Measurements from ENCODE around the gene MT4.

The MT4 gene

DNA sequence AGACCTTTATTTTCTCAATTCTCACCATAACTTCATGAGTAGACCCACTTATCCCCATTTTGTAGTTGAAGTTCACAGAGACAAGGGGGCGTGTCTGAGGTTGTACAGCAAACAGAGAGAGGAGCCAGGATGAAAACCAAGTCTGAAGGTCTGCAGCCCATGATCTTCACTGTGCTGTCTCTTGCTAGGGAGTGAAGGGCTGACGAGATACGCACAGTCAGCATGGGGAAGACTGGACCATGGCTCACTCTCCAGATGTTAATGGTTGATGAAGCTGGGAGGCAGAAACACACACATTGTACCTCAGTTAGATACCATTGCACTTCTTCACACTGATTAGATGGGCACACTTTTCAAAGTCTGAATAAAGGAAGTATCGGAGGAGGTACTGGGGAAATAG lies 5.8 kb upstream of the MT4 start:
- Histone ChIP-seq H4K20me1 (ENCODE audit: insufficient read depth, low read length) (no peaks in the 10 kb centered on the region), H2AFZ (ENCODE audit: low read depth, low read length) (no peak overlapping the region), H3K4me3 (ENCODE audit: low read length) (no peak overlapping the region), H3K9me3 (ENCODE audit: insufficient read depth, low read length) (no peaks in the 10 kb centered on the region), H3K27ac (ENCODE audit: low read length) (no peak overlapping the region), H3K4me2 (ENCODE audit: low read length) (no peak overlapping the region), H3K4me1 (ENCODE audit: low read length) (no peaks in the 10 kb centered on the region), H3K27me3 (ENCODE audit: low read depth, low read length) (peaks cover 14% of the 10 kb centered on the region), H3K36me3 (replicated peaks; ENCODE audit: low read depth, low read length) (no peaks in the 10 kb centered on the region), H3K79me2 (ENCODE audit: low read length) (no peaks in the 10 kb centered on the region), H3K9ac (ENCODE audit: low read length) (no peak overlapping the region)
- TF ChIP-seq EZH2phosphoT487 (IDR thresholded peaks at IDR 0.05; ENCODE audit: low read depth) = no peak
- TF ChIP-seq, protein P1, sequence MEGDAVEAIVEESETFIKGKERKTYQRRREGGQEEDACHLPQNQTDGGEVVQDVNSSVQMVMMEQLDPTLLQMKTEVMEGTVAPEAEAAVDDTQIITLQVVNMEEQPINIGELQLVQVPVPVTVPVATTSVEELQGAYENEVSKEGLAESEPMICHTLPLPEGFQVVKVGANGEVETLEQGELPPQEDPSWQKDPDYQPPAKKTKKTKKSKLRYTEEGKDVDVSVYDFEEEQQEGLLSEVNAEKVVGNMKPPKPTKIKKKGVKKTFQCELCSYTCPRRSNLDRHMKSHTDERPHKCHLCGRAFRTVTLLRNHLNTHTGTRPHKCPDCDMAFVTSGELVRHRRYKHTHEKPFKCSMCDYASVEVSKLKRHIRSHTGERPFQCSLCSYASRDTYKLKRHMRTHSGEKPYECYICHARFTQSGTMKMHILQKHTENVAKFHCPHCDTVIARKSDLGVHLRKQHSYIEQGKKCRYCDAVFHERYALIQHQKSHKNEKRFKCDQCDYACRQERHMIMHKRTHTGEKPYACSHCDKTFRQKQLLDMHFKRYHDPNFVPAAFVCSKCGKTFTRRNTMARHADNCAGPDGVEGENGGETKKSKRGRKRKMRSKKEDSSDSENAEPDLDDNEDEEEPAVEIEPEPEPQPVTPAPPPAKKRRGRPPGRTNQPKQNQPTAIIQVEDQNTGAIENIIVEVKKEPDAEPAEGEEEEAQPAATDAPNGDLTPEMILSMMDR (IDR thresholded peaks at IDR 0.05; ENCODE audit: low read depth, low read length) = no peak

- Histone ChIP-seq H3K4me3 (ENCODE audit: low read length) (no peak overlapping the region), H3K27me3 (ENCODE audit: low read depth, low read length) (peaks cover 5% of the 10 kb centered on the region; the same call in 1 of the 2 replicates), H3K4me2 (ENCODE audit: low read length) (no peak overlapping the region), H3K9ac (ENCODE audit: low read length) (no peak overlapping the region), H2AFZ (ENCODE audit: low read depth, low read length) (no peak overlapping the region), H3K4me1 (ENCODE audit: low read length) (no peaks in the 10 kb centered on the region), H3K79me2 (ENCODE audit: low read length) (no peaks in the 10 kb centered on the region), H3K36me3 (replicated peaks; ENCODE audit: low read depth, low read length) (no peaks in the 10 kb centered on the region), H4K20me1 (ENCODE audit: insufficient read depth, low read length) (no peaks in the 10 kb centered on the region), H3K9me3 (ENCODE audit: insufficient read depth, low read length) (no peaks in the 10 kb centered on the region), H3K27ac (ENCODE audit: low read length) (no peak overlapping the region)
- no peak for TF ChIP-seq EZH2phosphoT487 (IDR thresholded peaks at IDR 0.05; ENCODE audit: low read depth)
- TF ChIP-seq, protein P1 (IDR thresholded peaks at IDR 0.05; ENCODE audit: low read depth, low read length) = no peak
These were observed 4.4 kb upstream of the MT4 start for GRCh38 chr16:56560447-56560846.

DNA sequence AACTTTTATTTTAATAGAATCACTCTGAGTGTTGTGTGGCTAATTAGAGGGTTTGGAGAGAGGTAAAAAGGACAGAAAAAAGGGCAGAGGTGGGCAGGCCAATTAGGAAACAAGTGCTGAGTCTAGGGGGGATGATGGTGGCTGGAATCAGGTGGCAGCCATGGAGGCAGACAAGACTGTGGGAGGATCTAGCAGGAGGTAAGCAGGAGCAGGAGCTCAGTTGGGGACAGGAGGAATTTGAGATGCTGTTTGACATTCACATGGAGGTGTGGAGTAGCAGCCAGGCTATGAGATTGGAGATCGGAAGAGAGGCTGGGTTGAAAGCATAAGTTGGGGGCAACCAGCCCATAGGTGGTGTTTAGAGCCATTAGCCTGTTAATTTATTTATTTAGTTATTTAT lies 3.7 kb upstream of the MT4 start:
- Histone ChIP-seq H4K20me1 (ENCODE audit: insufficient read depth, low read length) (no peaks in the 10 kb centered on the region), H3K27me3 (ENCODE audit: low read depth, low read length) (peaks cover 7% of the 10 kb centered on the region), H3K79me2 (ENCODE audit: low read length) (no peaks in the 10 kb centered on the region), H3K4me3 (ENCODE audit: low read length) (no peak overlapping the region), H3K36me3 (replicated peaks; ENCODE audit: low read depth, low read length) (no peaks in the 10 kb centered on the region), H2AFZ (ENCODE audit: low read depth, low read length) (no peak overlapping the region), H3K9me3 (ENCODE audit: insufficient read depth, low read length) (no peaks in the 10 kb centered on the region), H3K4me2 (ENCODE audit: low read length) (no peak overlapping the region), H3K4me1 (ENCODE audit: low read length) (no peaks in the 10 kb centered on the region), H3K27ac (ENCODE audit: low read length) (no peak overlapping the region), H3K9ac (ENCODE audit: low read length) (no peak overlapping the region)
- TF ChIP-seq, protein P1 (IDR thresholded peaks at IDR 0.05; ENCODE audit: low read depth, low read length) = no peak
- TF ChIP-seq EZH2phosphoT487 (IDR thresholded peaks at IDR 0.05; ENCODE audit: low read depth) = no peak

DNA sequence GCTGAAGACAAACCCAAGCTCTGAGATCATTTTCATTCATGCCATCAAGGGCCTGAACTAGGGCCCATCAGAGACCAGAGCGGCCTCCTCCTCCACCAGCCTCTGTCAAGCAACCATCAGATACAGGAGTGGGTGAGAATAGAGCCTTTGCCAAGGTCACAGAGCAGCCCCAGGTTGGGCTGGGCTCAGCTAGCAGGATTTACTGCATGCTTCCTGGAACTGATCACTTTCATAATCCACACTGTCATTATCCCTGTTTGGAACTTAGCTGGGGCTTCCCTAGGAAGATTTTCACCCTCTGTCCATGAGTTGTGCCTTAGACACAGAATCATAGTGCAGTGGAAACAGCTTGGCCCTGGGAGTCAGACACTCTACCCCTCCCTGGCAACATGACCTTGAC lies 5.1 kb downstream of the MT4 start:
- Histone ChIP-seq H4K20me1 (ENCODE audit: insufficient read depth, low read length) (no peaks in the 10 kb centered on the region), H3K9ac (ENCODE audit: low read length) (no peak overlapping the region), H3K9me3 (ENCODE audit: insufficient read depth, low read length) (0 out of 2 replicates have a peak, but pooled peaks cover 2% of the 10 kb centered on the region), H3K4me2 (ENCODE audit: low read length) (no peak overlapping the region), H3K36me3 (replicated peaks; ENCODE audit: low read depth, low read length) (no peaks in the 10 kb centered on the region), H3K27ac (ENCODE audit: low read length) (no peak overlapping the region), H3K4me3 (ENCODE audit: low read length) (no peak overlapping the region), H3K27me3 (ENCODE audit: low read depth, low read length) (peaks cover 9% of the 10 kb centered on the region), H2AFZ (ENCODE audit: low read depth, low read length) (no peak overlapping the region), H3K4me1 (ENCODE audit: low read length) (no peaks in the 10 kb centered on the region), H3K79me2 (ENCODE audit: low read length) (no peaks in the 10 kb centered on the region)
- TF ChIP-seq EZH2phosphoT487 (IDR thresholded peaks at IDR 0.05; ENCODE audit: low read depth) = no peak
- TF ChIP-seq, protein P1 (IDR thresholded peaks at IDR 0.05; ENCODE audit: low read depth, low read length) = no peak

Data from OCI-LY3 (cell line).